ES-I3 (cell line): ENCODE measurements around the gene TFAM.
"Not testable (repeated sequence)": the region's sequence is repeated elsewhere in the genome, so short reads cannot be mapped to it uniquely, and the experiment has no call there.

Experiments used
- H3K36me3 ChIP-seq: 2 replicates; pipeline ENCODE4 v1.6.1; 2013; ENCODE audit warnings: mild to moderate bottlenecking, low read length, control low read depth, moderate library complexity; ENCODE audit not compliant: insufficient read depth
- H3K4me1 ChIP-seq: 2 replicates; pipeline ENCODE4 v1.6.1; 2013; ENCODE audit warnings: mild to moderate bottlenecking, control low read depth, low read length; ENCODE audit not compliant: insufficient read depth
- H3K9ac ChIP-seq: 2 replicates; pipeline ENCODE4 v1.6.1; 2013; ENCODE audit warnings: low read depth, mild to moderate bottlenecking, low read length, moderate library complexity
- H3K9me3 ChIP-seq: 2 replicates; pipeline ENCODE4 v1.6.1; 2013; ENCODE audit warnings: mild to moderate bottlenecking, low read length, moderate library complexity; ENCODE audit not compliant: control insufficient read depth, insufficient read depth

Gene TFAM

DNA sequence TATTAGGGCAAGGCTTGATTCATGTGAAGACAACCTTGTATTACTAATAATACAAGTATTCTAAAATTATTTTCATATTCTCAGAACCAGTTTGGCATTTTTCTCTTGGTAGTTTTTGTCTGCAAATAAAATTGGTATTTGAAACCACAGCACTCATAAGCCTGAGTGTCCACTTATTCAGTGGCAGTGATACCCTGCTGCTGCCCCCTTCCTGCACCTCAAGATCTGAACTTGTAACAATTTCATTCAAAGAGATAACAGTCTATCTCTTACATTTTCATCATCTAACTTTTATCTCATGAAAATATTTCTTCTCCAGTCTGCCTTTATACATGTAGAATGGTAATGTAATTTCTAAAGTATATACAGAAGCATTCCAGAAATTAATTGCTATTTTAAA, 9.3 kb downstream of the TFAM start:
- H3K9ac ChIP-seq, result no peak overlapping the region
- H3K4me1 ChIP-seq, result no peaks in the 10 kb centered on the region
- no peaks in the 10 kb centered on the region for H3K9me3 ChIP-seq
- peaks cover 6% of the 10 kb centered on the region; the same call in 1 of the 2 replicates for H3K36me3 ChIP-seq

DNA sequence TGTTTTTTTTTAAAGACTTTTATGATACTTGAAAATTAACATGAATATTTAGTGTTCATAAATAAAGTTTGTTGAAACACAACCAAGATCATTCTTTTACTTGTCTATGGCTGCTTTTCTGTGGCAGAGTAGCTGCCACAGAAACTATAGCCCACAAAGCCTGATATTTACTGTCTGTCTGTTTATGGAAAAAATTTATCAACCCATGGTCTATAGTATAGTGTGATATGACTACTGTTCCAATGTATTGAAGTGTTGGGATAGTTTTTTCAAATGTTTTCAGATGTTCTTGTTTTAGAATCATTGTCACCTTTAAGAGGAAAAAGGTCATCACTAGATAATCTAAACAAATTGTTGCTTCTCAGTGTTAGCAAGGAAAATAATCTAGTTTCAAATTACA, 10.8 kb downstream of the TFAM start:
- H3K36me3 ChIP-seq, result peaks cover 6% of the 10 kb centered on the region; the same call in 1 of the 2 replicates

DNA sequence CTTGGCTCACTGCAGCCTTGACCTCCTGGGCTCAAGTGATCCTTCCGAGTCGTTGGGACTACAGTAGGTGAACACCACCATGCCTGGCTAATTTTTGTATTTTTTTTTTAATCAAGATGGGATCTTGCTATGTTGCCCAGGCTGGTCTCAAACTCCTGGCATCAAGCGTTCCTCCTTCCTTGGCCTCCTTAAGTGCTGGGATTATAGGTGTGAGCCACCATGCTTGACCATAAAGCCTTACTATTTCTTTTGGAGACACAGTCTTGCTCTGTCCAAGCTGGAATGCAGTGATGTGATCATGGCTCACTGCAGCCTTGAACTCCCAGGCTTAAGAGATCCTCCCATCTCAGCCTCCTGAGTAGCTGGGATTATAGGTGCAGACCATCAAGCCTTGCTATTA, 12.6 kb downstream of the TFAM start:
- H3K9me3 ChIP-seq, result no peaks in the 10 kb centered on the region
- no peaks in the 10 kb centered on the region for H3K4me1 ChIP-seq
- H3K9ac ChIP-seq, result no peak overlapping the region
- H3K36me3 ChIP-seq, result peaks cover 6% of the 10 kb centered on the region; the same call in 1 of the 2 replicates

More for the DNA sequence above, 10.8 kb downstream of the TFAM start:
- no peaks in the 10 kb centered on the region for H3K4me1 ChIP-seq
- H3K9ac ChIP-seq, result no peak overlapping the region
- H3K9me3 ChIP-seq, result no peaks in the 10 kb centered on the region

DNA sequence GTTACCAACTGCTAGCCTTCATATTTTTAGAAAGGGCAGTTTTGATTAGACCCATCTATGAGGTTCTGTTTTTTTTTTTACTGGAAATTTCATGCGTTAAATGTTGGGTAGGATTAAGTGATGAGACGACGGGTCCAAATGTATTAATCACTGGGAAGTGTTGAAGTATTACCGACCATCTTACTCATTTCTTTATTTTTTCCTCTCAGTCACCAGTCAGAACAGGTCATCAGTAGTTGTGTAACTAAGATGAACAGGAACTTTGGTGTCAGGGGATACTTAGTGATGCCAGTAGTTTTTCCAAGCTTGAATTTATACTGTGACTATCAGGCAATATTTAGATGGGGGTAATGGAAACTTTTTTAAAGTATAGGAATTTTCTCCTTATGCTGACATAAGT, 14.2 kb downstream of the TFAM start:
- H3K9me3 ChIP-seq, result no peaks in the 10 kb centered on the region
- peaks cover 3% of the 10 kb centered on the region; the same call in 1 of the 2 replicates for H3K36me3 ChIP-seq
- H3K9ac ChIP-seq, result no peak overlapping the region
- H3K4me1 ChIP-seq, result no peaks in the 10 kb centered on the region

GRCh38 chr10:58400609-58401008, 15.4 kb downstream of the TFAM start:
- Histone ChIP-seq H3K36me3 (no peaks in the 10 kb centered on the region), H3K9me3 (no peaks in the 10 kb centered on the region), H3K9ac (no peak overlapping the region), H3K4me1 (no peaks in the 10 kb centered on the region)

DNA sequence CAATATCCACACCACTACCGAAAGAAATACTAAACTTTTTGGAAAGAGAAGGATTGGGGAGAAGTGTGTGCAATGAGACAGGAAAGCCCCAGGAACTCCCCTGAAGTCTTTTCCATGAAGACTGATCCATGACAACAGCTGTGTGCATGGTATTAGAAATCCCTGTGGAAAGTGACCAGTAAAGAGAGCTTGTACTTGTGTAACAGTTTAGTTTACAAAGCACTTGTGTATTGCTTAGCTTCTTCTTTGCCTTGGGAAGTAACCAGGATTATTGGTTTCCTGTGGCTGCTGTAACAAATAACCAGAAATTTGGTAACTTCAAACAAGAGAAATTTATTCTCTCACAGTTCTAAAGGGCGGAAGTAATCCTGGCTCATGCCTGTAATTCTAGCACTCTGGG, 18.8 kb downstream of the TFAM start:
- Histone ChIP-seq H3K9ac (no peak overlapping the region), H3K9me3 (no peaks in the 10 kb centered on the region), H3K36me3 (no peaks in the 10 kb centered on the region), H3K4me1 (no peaks in the 10 kb centered on the region)

GRCh38 chr10:58409956-58410610, 24.9 kb downstream of the TFAM start:
- no peak overlapping the region for H3K9ac ChIP-seq
- peaks cover 3% of the 10 kb centered on the region; the same call in 1 of the 2 replicates for H3K4me1 ChIP-seq
- no peaks in the 10 kb centered on the region for H3K9me3 ChIP-seq
- no peaks in the 10 kb centered on the region for H3K36me3 ChIP-seq

- Histone ChIP-seq H3K9ac (no peak overlapping the region), H3K4me1 (peaks cover 3% of the 10 kb centered on the region; the same call in 1 of the 2 replicates)
These were observed 27.3 kb downstream of the TFAM start for GRCh38 chr10:58412502-58412961.

GRCh38 chr10:58414270-58415041, 29.2 kb downstream of the TFAM start:
- no peaks in the 10 kb centered on the region for H3K36me3 ChIP-seq
- no peaks in the 10 kb centered on the region for H3K9me3 ChIP-seq
- no peak overlapping the region for H3K9ac ChIP-seq
- peaks cover 3% of the 10 kb centered on the region; the same call in 1 of the 2 replicates for H3K4me1 ChIP-seq

More at GRCh38 chr10:58412502-58412961, 27.3 kb downstream of the TFAM start:
- no peaks in the 10 kb centered on the region for H3K9me3 ChIP-seq
- no peaks in the 10 kb centered on the region for H3K36me3 ChIP-seq

- Histone ChIP-seq H3K4me1 (peaks cover 3% of the 10 kb centered on the region; the same call in 1 of the 2 replicates), H3K9ac (no peak overlapping the region), H3K9me3 (no peaks in the 10 kb centered on the region), H3K36me3 (no peaks in the 10 kb centered on the region)
These were observed 30.5 kb downstream of the TFAM start for GRCh38 chr10:58415757-58416156.

- not testable (repeated sequence) for H3K36me3 ChIP-seq, H3K9ac ChIP-seq, H3K4me1 ChIP-seq, H3K9me3 ChIP-seq
These were observed 32.7 kb downstream of the TFAM start for GRCh38 chr10:58417902-58418301.

DNA sequence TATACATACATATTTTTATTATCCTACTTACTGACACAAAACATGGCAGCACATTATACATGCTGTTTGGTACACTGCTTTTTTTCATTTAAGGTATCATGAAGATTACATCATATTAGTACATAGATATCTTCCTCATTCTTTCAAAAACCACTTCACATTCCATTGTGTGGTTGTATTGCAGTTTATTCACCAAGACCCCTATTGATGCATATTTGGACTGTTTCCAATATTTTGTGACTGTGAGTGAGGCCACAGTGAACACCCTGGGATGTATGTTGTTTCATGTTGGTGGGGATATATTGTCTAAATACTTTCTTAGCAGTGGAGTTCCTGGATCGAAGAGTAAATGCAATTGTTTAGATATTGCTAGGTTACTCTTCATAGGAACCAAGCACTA, 39.0 kb downstream of the TFAM start:
- Histone ChIP-seq H3K4me1 (no peaks in the 10 kb centered on the region), H3K9ac (no peak overlapping the region), H3K36me3 (no peaks in the 10 kb centered on the region), H3K9me3 (peaks cover 2% of the 10 kb centered on the region)

GRCh38 chr10:58428436-58428835, 43.2 kb downstream of the TFAM start:
- not testable (repeated sequence) for H3K9me3 ChIP-seq

DNA sequence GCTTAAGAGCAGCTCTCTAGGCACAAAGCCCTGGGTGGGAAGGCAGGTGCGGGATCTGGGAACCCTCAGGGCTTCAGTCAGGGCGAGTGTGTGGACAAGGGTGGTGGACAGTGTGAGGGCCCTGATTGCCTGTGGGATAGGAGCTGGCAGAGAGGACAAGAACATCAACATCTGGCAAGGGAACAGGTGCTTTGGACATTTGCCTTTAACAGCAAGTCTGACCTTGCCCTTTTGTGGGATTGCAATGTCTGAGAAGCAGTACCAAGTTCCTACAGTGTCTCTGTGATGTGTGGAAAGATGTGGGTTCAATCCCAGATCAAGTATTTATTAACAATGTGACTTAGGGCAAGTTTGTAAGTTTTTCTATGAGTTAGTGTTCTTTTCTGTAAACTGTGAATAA, 46.7 kb downstream of the TFAM start:
- Histone ChIP-seq H3K4me1 (peaks cover 12% of the 10 kb centered on the region), H3K9me3 (no peaks in the 10 kb centered on the region), H3K9ac (no peak overlapping the region), H3K36me3 (no peaks in the 10 kb centered on the region)

More at GRCh38 chr10:58428436-58428835, 43.2 kb downstream of the TFAM start:
- H3K36me3 ChIP-seq, H3K9ac ChIP-seq, H3K4me1 ChIP-seq: not testable (repeated sequence)

DNA sequence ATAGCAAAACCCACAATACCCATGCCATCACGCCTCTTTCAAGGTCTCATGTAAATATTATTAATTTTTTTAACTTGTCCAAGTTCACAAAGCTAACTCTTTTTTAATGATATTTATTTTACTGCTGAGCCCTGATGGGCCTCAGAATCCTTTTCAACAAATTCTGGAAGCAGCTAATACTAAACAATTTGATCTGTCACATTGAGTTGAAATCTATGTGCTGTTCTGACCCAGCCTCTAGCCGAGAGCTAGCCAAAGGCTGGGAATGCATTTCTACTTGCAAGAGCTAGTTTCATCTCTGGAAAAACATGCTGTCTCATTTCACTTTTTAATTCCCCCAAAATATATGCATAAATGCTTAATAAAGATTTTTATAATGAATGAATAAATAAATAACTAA, 47.9 kb downstream of the TFAM start:
- peaks cover 17% of the 10 kb centered on the region for H3K4me1 ChIP-seq
- H3K9ac ChIP-seq, result no peak overlapping the region
- no peaks in the 10 kb centered on the region for H3K36me3 ChIP-seq
- no peaks in the 10 kb centered on the region for H3K9me3 ChIP-seq
